ENCODE measurements around the gene FGD5.

DNA sequence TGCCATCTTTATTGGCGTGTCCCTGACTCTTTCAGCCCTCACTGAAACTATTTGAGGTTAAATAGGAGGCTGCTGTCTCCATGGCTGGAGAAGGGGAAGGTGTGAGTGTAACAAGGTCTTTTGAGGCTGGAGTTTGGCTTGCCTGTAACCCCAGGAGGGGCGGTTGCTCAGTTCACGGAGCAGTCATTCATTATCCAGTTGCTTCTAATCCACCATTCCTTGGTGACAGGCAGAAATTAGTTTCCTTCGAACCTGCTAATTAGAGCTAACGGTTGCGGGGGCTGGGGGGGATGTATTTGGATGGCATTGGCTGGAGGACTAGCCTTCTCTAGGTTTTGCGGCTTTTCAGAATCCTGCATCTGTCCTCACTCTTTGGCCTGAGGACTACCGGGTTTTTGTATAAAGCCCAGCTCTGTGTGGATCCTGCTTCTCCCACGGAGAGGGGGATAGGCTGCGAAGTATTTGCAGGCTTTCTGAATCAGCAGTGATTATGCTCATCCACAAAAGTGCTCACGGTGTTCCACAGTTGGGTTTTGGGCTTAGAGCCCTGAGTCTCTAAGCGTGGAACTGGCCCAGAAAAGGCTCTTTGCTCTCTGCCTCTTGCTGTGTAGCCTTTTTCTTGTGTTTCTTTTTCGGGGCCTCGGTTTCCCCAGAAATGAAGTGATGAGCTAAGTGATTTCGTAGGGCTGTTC lies 18.6 kb downstream of the FGD5 start:
- TF ChIP-seq, protein P1, sequence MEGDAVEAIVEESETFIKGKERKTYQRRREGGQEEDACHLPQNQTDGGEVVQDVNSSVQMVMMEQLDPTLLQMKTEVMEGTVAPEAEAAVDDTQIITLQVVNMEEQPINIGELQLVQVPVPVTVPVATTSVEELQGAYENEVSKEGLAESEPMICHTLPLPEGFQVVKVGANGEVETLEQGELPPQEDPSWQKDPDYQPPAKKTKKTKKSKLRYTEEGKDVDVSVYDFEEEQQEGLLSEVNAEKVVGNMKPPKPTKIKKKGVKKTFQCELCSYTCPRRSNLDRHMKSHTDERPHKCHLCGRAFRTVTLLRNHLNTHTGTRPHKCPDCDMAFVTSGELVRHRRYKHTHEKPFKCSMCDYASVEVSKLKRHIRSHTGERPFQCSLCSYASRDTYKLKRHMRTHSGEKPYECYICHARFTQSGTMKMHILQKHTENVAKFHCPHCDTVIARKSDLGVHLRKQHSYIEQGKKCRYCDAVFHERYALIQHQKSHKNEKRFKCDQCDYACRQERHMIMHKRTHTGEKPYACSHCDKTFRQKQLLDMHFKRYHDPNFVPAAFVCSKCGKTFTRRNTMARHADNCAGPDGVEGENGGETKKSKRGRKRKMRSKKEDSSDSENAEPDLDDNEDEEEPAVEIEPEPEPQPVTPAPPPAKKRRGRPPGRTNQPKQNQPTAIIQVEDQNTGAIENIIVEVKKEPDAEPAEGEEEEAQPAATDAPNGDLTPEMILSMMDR (IDR thresholded peaks at IDR 0.05): no peak
- TF ChIP-seq EZH2 (IDR thresholded peaks at IDR 0.05; ENCODE audit: borderline replicate concordance, insufficient read depth, low read depth, low read length, poor library complexity, severe bottlenecking): no peak
